GM12892 (cell line): Measurements from ENCODE around the gene KCNH1.

ENCODE experiments used
- POLR2AphosphoS5 ChIP-seq: IDR thresholded peaks from 2 replicates; pipeline ENCODE4 v1.6.1; 2011; ENCODE audit warnings: low read depth, low read length, control low read depth
- TAF1 ChIP-seq: IDR thresholded peaks from 2 replicates; pipeline ENCODE4 v1.6.1; 2011; ENCODE audit warnings: low read depth, mild to moderate bottlenecking, control low read depth, low read length, borderline replicate concordance

GRCh38 chr1:210646258-210646616 lies 487.7 kb downstream of the KCNH1 start:
- no peak for TF ChIP-seq POLR2AphosphoS5
- no peak for TF ChIP-seq TAF1
